Measurements from ENCODE around the gene CEP72.

Gene CEP72

DNA sequence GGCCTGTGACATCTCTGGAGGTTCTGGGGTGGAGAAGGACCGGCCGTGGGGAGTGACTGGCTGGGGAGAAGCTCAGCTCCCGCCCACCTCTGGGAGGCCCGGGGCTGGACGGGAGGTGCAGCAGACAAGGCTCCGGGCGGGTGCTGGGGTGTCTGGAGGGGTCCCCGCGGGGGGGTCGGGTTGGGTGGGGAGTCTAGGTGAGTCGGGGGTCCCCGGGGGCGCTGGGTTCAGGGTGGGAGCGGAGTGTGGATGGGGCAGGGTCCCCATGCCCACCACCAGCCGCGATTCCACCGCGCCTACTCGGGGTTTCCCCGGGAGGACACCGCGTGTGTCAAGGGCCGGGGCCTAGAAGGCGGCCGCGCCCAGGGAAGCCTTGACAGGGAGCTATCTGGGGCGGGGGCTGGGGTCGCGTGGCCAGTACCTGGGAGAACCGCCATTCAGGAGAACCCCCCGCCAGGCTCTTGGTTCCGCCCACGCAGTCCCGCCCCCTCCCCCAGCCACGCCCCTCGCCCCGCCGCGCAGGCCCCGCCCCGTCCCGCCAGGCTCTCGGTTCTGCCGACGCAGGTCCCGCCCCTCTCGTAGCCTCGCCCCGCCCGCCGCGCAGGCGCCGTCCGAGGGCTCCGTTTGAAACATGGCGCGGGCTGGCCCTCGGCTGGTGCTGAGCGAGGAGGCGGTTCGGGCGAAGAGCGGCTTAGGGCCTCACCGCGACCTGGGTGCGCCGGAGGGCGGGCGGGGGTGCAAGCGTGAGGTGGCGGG is at the start of gene CEP72:
Gene CEP72 (plus strand): TSS at position 610 of the 756 bp plus-strand sequence. CDS start 22 bp downstream, at position 632.
- TF ChIP-seq CTCF (IDR thresholded peaks at IDR 0.05) = no peak

- TF ChIP-seq CTCF (IDR thresholded peaks at IDR 0.05) = no peak
Measured at GRCh38 chr5:565782-566440, 46.2 kb upstream of the CEP72 start.

DNA sequence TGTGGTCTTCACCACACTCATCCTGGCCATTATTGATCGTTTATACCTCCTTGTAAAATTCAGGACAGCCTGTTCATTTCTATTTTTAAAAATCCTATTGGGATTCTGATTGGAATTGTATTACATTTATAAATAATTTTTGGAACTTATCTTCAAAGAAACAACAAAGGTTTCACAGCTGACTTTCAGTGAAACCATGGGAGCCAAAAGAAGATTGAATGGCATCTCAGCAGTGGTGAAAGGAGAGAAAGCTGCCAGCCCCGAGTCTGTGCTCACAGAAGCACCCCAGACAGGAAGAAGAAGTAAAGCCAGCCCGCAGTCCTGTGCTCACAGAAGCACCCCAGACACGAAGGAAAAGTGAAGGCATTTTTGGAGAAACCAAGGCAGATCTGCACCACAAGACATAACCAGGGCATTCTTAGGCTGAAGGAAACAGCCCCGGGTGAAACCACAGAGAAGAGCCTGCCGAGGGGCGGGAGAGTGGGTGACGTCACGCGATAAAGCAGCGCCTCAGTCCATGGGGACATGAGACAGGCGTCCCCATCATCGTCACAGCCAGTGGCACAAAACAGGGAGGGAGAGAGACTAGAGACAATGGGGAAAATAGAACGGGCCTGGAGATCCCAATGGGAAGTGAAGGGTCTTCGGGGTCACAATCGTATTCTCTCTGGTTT is 45.4 kb upstream of the CEP72 start:
- no peak for TF ChIP-seq CTCF (IDR thresholded peaks at IDR 0.05)

DNA sequence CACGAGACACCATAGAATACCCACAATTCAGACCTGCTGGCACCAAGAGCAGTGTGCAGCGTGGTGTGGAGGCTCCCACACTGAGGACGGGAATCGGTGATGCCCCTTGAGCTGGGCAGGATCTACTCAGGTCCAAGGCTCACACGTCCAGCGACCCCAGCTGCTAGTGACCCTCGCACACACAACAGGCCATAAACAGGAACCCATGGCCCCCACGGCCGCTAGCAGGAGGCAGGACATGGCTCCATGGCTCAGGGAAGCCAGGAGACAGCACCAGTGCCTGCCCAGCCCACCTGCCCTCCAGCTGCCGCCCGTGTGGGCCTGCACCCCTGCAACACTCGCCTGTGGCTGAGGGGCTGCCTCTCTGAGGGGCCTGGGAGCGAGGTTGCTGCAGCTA is 44.5 kb upstream of the CEP72 start:
- no peak for TF ChIP-seq CTCF (IDR thresholded peaks at IDR 0.05)

- no peak for TF ChIP-seq CTCF (IDR thresholded peaks at IDR 0.05)
Measured at GRCh38 chr5:568061-568781, 43.9 kb upstream of the CEP72 start.

- TF ChIP-seq CTCF (IDR thresholded peaks at IDR 0.05) = no peak
Measured at GRCh38 chr5:568809-569208, 43.3 kb upstream of the CEP72 start.

DNA sequence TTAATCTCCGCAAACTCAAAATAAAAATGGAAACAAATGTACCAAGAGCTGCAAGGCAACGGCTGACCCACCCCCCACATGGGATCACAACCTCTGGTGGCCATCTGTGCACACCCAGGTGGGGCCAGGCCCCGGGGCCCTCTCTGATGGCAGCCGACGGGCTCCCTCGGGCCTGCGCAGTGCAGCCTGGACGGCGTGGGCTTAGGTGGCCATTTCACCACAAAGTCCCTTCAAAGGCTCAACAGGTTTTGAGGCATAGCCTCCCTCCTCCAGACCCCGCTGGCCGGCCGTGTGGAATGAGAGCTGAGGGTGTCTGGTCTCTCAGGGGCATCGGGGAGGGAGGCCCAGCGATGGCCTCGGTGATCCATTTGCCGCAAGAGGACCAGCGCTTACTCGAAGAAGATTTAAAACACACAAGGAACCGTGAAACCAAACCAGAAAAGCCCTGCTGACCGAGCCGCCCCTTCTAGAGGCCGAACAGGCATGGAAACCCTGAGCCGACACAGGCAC is 42.7 kb upstream of the CEP72 start:
- no peak for TF ChIP-seq CTCF (IDR thresholded peaks at IDR 0.05)
